ENCODE results near the gene TGFA.

GRCh38 chr2:70454936-70455544, 98.6 kb downstream of the TGFA start:
- TF ChIP-seq CTCF (IDR thresholded peaks at IDR 0.05; ENCODE audit: insufficient read depth, low read depth, low read length) (no peak), EZH2 (IDR thresholded peaks at IDR 0.05; ENCODE audit: insufficient read depth, low read length) (no peak)

Data from astrocyte (in vitro differentiated cells and primary cell).